ENCODE measurements around the gene ALDH3A1.
A peak's percentile ranks its signal among the peaks of the same experiment; 100 is the strongest.

The ALDH3A1 gene

GRCh38 chr17:19727501-19728078 lies 20.5 kb downstream of the ALDH3A1 start:
- no peak for DNase-seq (ENCODE audit: low read depth)
- TF ChIP-seq POLR2A (IDR thresholded peaks at IDR 0.05; ENCODE audit: extremely low read depth, insufficient read length): no peak
- TF ChIP-seq MAX (IDR thresholded peaks at IDR 0.05; ENCODE audit: low read depth, low read length): no peak
- TF ChIP-seq MYC (IDR thresholded peaks at IDR 0.05; ENCODE audit: low read depth, low read length): no peak
- TF ChIP-seq CTCF (IDR thresholded peaks at IDR 0.05; ENCODE audit: low read depth, low read length): no peak
- no peak overlapping the region for H3K4me3 ChIP-seq (ENCODE audit: low read depth, low read length)

GRCh38 chr17:19726631-19727376 lies 21.3 kb downstream of the ALDH3A1 start:
- no peak overlapping the region for H3K4me3 ChIP-seq (ENCODE audit: low read depth, low read length)
- no peak for DNase-seq (ENCODE audit: low read depth)
- no peak for TF ChIP-seq POLR2A (IDR thresholded peaks at IDR 0.05; ENCODE audit: extremely low read depth, insufficient read length)
- no peak for TF ChIP-seq CTCF (IDR thresholded peaks at IDR 0.05; ENCODE audit: low read depth, low read length)
- no peak for TF ChIP-seq MAX (IDR thresholded peaks at IDR 0.05; ENCODE audit: low read depth, low read length)
- no peak for TF ChIP-seq MYC (IDR thresholded peaks at IDR 0.05; ENCODE audit: low read depth, low read length)

GRCh38 chr17:19725486-19725885 lies 22.6 kb downstream of the ALDH3A1 start:
- H3K4me3 ChIP-seq (ENCODE audit: low read depth, low read length): no peak overlapping the region
- DNase-seq (ENCODE audit: low read depth): no peak
- TF ChIP-seq MYC (IDR thresholded peaks at IDR 0.05; ENCODE audit: low read depth, low read length): no peak
- no peak for TF ChIP-seq CTCF (IDR thresholded peaks at IDR 0.05; ENCODE audit: low read depth, low read length)
- TF ChIP-seq MAX (IDR thresholded peaks at IDR 0.05; ENCODE audit: low read depth, low read length): no peak
- TF ChIP-seq POLR2A (IDR thresholded peaks at IDR 0.05; ENCODE audit: extremely low read depth, insufficient read length): no peak

GRCh38 chr17:19724501-19725420 lies 23.3 kb downstream of the ALDH3A1 start:
- DNase-seq (ENCODE audit: low read depth): peak; percentile 49
- H3K4me3 ChIP-seq (ENCODE audit: low read depth, low read length): no peak overlapping the region
- no peak for TF ChIP-seq MYC (IDR thresholded peaks at IDR 0.05; ENCODE audit: low read depth, low read length)

GRCh38 chr17:19723964-19724363 lies 24.1 kb downstream of the ALDH3A1 start:
- DNase-seq (ENCODE audit: low read depth): no peak
- TF ChIP-seq CTCF (IDR thresholded peaks at IDR 0.05; ENCODE audit: low read depth, low read length): no peak
- no peak for TF ChIP-seq MYC (IDR thresholded peaks at IDR 0.05; ENCODE audit: low read depth, low read length)
- TF ChIP-seq POLR2A (IDR thresholded peaks at IDR 0.05; ENCODE audit: extremely low read depth, insufficient read length): no peak
- TF ChIP-seq MAX (IDR thresholded peaks at IDR 0.05; ENCODE audit: low read depth, low read length): no peak
- no peak overlapping the region for H3K4me3 ChIP-seq (ENCODE audit: low read depth, low read length)

Data from NB4 (cell line).